ENCODE measurements around the gene TOR1AIP1.

TOR1AIP1 gene

DNA sequence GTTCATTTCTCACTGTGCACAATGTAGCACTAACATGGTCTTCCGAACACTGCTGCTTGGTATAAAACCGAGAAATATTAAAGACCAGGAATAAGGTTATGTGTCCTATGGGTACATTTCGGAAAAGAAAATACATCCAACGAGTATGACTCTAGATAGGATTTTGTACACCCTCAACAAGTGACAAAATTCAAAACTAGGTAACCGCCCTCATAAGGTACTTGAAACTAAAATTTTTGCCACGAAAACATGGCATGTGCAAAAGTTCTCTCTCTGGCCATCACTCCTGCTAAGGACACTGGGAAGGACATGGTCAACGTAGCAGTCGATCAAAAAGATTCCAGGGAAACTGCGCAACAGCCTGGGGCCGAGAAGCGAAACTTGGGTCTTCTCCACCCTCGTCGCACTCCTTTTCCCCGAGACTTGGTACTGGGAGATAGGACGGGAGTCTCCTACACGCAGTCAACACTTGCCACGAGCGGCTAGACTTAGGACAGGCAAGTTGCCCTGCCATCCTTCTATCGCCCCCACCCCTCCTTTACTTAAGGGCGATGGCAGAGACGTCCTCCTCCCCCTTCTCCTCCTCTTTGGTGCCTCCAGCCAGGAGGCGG, 338 bp upstream of the TOR1AIP1 start:
- peak; percentile 98 for DNase-seq (ENCODE audit: low spot score)

DNA sequence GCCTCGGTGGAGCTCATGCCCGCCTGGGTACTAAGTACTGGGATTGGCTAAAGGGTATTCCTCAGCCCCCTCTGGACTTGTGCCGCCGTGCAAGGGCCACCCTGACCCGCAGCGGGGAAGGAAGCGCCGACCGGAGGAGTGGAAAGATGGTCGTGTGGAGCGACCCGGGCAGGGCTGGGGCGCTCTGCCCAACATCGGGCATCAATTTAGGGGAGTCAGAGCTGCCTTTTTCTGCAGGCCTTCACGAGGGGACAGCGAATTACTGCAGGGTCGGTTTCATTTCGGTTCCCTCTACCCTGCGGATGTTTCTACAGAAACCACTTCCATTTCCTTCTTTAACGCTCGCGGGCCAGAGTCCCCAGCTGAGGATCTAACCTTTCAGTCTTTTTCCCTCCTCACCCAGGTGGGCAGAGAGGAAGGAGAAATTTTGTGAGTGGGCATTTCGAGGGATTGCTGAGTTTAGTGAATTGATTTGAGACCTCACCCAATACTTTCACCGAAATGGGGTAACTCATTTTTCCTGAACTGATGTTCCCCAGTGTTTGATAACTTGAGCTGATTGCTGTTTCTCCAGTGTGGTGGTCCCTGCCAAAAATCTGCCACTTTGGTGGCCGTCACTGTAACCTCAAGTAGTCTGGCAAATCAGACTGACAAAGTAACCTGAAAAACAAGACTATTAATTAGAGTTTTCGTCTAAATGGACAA, 1.1 kb downstream of the TOR1AIP1 start:
- no peak for DNase-seq (ENCODE audit: low spot score)

DNA sequence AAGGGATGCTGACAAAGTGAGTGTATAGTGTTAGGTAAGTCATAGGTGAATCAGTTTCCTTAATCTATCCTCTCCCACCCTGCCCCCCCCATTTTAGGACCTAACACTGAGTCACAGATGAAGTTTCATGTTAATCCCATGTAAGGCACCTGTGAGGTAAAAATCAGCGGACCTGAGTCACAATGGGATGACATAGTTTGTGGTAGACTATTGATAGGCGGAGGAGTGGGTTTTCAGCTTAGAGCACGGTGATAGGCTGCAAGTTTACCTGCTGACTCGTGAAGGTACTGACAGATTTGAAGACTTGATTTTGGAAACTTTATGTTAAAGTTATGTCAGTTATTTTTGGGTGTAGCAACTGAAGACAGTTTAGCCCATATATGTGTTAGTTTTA, 1.7 kb downstream of the TOR1AIP1 start:
- no peak for DNase-seq (ENCODE audit: low spot score)

DNA sequence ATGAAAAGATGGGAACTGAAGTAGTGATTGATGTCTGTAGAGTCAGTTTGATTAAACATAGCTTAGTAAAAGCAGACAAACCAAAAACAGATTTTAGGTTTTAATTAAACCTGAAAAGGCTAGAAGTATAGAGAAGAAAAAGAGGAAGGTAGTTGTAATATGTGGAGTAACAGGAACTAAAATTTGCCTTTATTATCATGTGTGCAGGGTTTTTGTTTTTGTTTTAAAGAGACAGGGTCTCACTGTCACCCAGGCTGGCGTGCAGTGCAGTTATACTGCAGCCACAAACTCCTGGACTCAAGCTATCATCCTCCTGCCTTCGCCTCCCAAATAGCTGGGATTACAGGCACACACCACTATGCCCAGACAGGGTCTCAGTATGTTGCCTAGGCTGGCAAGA, 6.0 kb downstream of the TOR1AIP1 start:
- no peak for DNase-seq (ENCODE audit: low spot score)

DNA sequence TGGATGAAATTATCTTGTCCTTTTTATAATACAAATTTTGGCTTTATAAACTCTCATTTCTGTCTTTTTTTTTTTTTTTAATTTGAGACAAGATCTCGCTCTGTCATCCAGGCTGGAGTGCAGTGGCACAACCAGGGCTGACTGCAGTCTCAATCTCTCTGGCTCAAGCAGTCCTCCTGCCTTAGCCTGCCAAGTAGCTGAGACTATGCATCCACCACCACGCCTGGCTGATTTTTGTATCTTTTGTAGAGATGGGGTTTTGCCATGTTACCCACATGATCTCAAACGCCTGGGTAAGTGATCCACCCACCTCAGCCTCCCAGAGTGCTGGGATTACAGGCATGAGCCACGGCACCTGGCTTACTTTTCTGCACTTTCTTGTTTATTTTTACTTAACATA, 7.5 kb downstream of the TOR1AIP1 start:
- no peak for DNase-seq (ENCODE audit: low spot score)

DNA sequence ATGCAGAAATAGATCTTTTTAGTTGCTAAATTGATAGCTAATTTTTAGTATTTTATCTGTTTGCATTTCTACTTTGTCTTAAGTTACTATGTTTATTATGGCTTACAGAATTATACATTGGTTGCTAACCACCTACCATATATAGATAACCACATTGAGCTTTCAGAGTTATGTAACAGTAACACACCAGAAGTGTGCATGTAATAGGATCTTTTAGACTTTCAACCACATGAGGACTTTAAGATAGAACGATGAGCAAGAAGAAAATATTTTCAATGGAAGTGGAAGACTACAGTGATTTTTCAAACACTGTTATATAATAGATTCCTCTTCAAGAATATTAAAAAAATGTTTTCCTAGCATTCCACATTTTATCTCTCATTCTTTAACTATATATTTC, 28.8 kb downstream of the TOR1AIP1 start:
- no peak for DNase-seq (ENCODE audit: low spot score)

DNA sequence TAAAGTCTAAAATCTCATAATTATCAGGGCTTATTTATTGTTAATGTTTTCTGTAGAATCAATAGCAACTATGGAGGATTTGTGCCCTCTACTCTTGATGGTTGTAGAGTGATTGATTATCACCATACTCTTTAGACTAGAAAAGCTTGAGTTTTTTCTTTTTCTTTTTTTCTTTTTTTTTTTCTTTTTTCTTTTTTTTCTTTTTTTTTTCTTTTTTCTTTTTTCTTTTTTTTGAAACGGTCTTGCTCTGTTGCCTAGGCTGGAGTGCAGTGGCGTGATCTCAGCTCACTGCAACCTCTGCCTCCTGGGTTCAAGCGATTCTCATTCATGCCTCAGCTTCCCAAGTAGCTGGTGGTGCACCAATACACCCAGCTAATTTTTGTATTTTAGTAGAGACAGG, 29.7 kb downstream of the TOR1AIP1 start:
- DNase-seq (ENCODE audit: low spot score), result no peak

DNA sequence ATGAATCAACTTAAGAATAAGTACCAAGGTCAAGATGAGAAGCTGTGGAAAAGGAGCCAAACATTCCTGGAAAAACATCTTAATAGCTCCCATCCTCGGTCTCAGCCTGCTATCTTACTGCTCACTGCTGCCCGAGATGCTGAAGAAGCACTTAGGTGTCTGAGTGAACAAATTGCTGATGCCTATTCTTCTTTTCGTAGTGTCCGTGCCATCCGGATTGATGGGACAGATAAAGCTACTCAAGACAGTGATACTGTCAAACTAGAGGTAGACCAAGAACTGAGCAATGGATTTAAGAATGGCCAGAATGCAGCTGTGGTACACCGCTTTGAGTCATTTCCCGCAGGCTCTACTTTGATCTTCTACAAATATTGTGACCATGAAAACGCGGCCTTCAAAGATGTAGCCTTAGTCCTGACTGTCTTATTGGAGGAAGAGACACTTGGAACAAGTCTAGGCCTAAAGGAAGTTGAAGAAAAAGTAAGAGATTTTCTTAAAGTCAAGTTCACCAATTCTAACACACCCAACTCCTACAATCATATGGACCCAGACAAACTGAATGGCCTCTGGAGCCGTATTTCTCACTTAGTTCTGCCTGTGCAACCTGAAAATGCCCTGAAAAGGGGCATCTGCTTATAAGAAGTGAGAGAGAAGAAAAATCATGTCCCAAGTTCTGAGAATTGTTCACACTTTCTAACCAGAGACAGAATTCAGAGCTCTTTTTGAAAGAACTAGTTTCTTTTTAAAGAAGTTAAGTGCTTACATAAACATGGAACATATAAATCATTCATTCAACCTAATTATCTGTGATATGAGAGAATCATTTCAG, 35.7 kb downstream of the TOR1AIP1 start:
- DNase-seq (ENCODE audit: low spot score), result no peak

DNA sequence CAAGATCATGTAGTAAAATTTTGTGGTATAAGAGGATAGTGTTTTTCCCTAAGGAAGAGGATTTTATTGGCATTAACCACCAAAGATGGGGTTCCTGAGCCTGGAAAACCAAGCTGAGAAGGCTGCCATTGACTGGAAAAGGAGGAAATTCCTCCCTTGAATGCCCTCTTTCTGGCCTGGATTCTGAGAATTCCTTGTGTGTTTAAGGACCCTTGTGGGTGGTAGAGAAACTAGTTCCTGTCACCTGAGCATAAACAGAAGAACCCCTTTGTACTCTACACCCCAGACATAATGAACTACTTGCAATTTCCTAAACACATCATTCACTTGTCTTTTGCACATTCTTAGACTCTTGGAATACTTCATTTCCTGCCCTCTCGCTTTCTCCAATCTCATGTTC, 39.4 kb downstream of the TOR1AIP1 start:
- DNase-seq (ENCODE audit: low spot score), result no peak

DNA sequence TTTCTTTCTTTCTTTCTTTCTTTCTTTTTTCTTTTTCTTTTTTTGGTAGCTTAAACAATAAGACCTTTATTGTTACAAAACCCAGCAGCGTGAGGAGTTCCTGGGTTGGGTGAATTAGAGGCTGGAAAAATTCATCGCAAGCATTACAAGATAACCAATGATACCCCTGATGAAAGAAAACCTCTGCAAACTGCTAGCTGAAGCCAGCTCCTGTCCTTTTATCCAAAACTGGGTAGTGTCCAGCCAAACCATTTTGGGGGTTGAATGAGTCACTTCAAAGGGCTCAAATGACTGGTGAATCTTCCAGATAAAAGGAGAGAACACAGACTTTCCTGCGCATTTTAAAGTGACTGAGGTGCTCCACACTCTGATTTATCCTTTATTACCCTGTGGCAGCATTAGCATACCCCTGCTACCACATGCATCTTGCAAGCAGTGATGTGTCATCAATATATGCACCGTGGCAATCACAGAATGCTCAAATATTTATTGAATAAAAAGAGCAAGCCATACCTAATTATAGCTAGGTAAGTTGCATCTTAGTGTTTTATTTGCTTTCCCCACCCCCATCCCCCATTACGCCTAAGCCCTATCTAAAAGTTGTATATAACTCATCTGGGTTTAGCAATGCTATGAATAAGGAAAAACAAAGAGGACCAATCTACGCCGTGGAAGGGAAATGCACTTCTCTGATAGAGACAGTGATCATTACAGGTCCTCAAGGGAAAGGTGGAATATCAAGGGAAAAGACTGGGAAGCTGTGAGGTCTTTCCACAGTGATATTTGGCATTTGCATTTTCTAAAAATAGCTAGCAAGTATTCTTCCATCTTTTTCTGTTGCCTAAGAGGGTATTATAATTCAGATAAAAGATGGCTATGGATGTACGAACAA, 40.1 kb downstream of the TOR1AIP1 start:
- no peak for DNase-seq (ENCODE audit: low spot score)

DNA sequence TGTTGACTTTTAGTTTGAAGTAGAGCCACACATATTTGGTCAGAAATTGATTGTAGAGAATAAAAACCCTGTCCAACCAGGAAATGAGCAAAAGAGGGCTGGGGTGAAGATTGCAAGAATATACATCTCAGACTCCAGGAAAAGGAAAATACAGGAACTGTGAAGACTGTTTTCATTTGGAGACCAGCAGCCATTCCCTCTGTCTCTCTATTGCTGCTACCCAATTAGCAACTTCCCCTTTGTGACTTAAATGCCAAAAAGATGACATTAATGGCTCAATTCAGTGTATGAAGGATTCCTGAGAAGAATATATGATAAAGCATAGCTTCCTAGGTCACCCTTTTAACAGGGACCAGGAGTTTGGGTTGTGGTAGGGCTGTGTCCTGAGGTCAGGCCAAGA, 40.9 kb downstream of the TOR1AIP1 start:
- no peak for DNase-seq (ENCODE audit: low spot score)

DNA sequence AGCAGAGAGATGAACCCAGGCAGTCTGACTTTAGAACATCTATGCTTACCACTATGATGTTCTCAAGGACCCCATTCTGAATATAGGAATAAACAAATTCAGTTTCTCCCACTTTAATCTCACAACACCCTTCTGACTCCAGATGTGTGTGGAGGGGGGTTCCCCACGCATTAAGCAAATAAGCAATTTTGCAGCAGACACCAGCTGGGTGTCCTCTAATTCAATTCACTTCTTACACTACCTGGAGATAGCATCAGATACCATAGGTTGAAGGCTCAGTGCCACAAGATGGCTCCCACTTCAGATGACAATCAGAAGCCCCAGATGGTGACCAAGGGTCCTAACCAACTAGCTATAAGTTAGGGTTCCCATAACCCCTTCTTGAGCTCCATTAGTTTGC, 42.2 kb downstream of the TOR1AIP1 start:
- no peak for DNase-seq (ENCODE audit: low spot score)

DNA sequence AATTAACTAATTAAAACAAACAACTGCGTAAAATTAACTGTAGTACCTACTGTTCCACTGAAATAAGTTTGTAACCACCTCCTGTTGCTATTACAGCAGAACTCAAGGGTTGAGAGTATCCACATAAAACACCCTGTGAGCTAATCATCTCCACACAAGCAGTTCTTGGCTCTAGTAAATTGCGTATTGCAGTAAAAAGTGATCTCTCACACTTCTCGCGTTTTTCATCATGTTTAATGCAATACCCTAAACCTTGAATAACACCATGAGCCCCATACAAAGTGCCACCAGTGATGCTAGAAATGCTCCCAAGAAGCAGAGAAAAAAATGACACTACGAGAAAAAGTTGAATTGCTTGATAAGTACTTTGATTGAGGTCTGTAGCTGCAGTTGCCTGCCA, 43.2 kb downstream of the TOR1AIP1 start:
- no peak for DNase-seq (ENCODE audit: low spot score)

DNA sequence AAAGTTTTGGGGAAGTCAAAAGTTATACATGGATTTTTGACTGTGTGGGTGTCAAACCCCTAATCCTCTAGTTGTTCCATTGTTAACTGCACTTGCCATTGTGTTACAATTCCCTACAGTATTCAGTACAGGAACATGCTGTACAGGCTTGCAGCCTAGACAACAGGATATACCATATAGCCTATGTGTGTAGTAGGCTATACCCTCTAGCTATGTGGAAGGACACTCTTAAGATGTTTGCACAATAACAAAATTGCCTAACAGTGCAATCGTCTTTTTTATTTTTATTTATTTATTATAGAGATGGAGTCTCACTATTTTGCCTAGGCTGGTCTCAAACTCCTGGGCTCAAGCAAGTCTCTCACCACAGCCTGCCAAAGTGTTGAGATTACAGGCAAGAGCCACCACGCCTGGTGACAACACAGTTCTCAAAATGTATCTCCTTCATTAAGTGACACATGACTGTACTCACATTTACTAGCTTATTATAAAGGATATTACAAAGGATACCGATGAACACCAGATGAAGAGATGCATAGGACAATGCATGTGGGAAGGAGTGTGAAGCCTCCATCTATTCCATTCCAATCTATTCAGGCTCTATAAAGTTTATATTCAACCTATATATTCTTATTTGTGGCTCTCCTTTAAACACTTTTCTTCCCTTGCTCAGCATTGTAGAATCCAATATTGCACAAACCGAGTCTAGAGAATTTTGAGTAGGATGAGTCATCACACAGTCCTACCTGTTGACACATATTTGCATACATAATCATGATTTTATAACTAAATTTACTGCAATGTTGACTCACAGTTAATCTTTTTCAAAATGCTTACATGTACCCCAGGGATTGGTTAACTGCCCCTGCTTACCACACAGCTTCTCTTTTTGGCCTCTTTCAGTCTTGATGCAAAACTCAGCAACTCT, 44.1 kb downstream of the TOR1AIP1 start:
- no peak for DNase-seq (ENCODE audit: low spot score)

DNA sequence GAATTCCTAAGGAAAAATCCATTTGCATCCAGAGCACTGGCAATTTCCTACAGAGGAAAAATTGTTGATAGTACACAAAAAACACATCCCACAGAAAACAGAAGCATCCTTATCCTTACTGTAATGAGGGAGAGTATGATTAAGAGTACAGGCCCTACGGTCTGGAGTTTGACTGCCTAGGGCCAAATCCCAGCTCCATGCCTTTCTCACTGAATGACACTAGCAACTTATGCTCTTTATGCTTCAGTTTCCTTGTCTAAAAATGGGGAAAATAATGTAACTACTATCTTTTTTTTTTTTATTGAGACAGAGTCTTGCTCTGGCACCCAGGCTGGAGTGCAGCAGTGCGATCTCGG, 44.7 kb downstream of the TOR1AIP1 start:
- DNase-seq (ENCODE audit: low spot score), result no peak

DNA sequence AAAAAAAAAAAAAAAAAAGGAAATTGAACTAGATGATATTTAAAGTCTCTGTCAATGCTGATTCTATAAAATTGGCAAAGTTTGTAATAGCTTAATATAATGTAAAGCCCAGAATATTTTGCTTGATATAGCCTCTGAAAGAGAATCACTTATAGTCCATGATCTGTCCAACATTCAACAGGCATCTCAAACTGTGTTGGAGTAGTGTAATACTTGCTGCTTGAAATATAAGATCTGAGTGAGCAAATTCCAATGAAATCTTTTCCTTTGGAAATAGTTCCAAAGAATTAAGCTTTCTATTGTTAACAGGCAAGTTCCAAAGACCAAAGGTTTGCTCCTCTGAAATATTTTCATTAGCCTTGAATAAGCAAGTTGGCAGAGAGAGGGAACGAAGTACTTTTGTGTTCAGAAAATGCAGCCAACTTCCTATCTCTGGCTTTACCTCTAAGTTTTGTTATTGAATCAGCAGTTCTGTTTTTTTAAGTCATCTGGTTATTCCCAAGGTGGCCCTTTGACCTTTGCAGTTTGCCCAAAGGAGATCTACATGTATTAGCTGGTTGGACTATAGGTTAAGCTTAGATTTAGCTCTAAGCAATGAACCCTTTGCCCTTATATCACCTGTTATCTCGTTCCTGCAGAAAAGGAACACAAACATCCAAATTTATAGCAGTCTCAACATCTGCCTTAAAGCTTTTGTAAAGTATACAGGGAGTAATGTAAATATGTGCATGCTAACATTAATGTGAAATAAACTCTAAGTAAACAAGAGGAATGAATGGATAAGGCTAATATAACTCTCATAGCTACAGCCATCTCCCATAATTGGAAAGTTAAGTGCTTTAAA, 48.1 kb downstream of the TOR1AIP1 start:
- DNase-seq (ENCODE audit: low spot score), result no peak

DNA sequence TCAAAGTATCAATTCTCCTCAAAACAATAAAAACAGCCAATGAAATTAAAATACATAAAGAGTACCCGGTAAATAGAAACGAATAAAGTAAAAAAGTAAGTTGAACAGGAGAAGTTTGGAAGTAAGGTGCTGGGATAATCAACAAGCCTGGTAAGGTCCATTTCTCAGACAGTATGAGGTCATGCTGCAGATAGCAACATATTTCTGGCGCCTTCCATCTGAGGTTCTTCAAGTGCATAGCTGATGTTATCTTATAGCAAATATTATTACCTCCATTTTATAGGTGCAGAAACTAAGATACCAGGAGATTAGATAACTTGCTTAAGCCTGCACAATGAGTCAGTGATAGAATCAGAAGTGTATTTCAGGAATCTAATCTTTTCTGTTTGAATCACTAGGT, 48.8 kb downstream of the TOR1AIP1 start:
- DNase-seq (ENCODE audit: low spot score), result no peak

DNA sequence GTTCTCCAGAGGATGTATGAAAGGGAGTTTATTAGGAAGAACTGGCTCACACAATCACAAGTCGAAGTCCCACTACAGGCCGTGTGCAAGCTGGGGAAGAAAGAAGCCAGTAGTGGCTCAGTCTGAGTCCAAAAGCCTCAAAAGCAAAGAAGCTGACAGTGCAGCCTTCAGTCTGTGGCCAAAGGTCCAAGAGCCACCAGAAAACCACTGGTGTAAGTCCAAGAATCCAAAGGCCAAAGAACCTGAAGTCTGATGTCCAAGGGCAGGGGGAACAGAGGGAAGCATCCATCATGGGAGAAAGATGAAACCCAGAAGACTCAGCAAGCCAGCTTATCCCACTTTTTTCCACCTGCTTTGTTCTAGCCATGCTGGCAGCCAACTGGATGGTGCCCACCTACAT, 51.1 kb downstream of the TOR1AIP1 start:
- no peak for DNase-seq (ENCODE audit: low spot score)

DNA sequence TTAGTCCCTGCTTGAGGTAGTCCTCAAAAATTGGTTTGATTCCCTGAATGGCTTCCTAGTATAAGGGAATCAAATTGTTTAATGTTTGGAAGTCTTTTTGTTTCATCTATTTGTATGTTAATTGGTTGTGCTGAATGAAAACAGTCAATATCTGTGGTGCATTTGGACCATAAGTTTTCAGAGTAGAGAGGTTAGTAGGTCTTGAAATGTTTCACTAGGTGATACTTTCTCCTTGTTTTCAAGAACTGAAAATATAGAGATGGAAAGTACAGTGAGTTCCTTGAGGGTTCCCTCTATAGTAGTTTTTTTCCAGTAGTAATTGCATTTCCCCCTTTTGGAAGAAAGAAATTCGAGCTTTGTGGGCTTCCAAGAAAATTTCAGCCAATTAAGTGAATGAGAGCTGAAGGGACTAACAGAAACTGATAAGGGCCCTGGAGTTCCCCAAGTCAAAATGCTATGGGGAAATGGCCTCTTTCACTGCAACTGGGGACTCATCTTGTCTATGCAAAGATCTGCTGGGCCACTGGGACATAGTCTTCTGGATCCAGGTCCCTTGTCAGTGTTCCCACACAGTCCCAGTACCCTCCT, 53.9 kb downstream of the TOR1AIP1 start:
- no peak for DNase-seq (ENCODE audit: low spot score)
